IPS-15b (cell line): ENCODE data around the gene MRPL24.
"Not testable (repeated sequence)": the region's sequence is repeated elsewhere in the genome, so short reads cannot be mapped to it uniquely, and the experiment has no call there.

ENCODE experiments used
- H3K27me3 ChIP-seq: one replicate; pipeline ENCODE4 v1.6.1; 2013; ENCODE audit warnings: low read length; ENCODE audit not compliant: control insufficient read depth, insufficient read depth
- H3K36me3 ChIP-seq: one replicate; pipeline ENCODE4 v1.6.1; 2013; ENCODE audit warnings: low read length; ENCODE audit not compliant: control insufficient read depth, insufficient read depth
- H3K4me1 ChIP-seq: one replicate; pipeline ENCODE4 v1.6.1; 2013; ENCODE audit warnings: mild to moderate bottlenecking, low read length; ENCODE audit not compliant: control insufficient read depth, insufficient read depth
- H3K4me3 ChIP-seq: one replicate; pipeline ENCODE4 v1.5.1; 2013; ENCODE audit warnings: low read depth, low read length
- H3K9ac ChIP-seq: one replicate; pipeline ENCODE4 v1.6.1; 2013; ENCODE audit warnings: low read depth, mild to moderate bottlenecking, low read length
- H3K9me3 ChIP-seq: one replicate; pipeline ENCODE4 v1.6.1; 2013; ENCODE audit warnings: mild to moderate bottlenecking, low read length; ENCODE audit not compliant: control insufficient read depth, insufficient read depth

Gene MRPL24

GRCh38 chr1:156772222-156772621 is 31.3 kb upstream of the MRPL24 start:
- Histone ChIP-seq H3K36me3 (no peaks in the 10 kb centered on the region), H3K9ac (no peak overlapping the region), H3K9me3 (no peaks in the 10 kb centered on the region), H3K4me3 (no peak overlapping the region), H3K27me3 (no peaks in the 10 kb centered on the region), H3K4me1 (peaks cover 7% of the 10 kb centered on the region)

GRCh38 chr1:156768610-156769295 is 27.9 kb upstream of the MRPL24 start:
- Histone ChIP-seq H3K9me3 (no peaks in the 10 kb centered on the region), H3K9ac (peak overlapping the region; percentile 95), H3K27me3 (no peaks in the 10 kb centered on the region), H3K4me1 (peaks cover 7% of the 10 kb centered on the region), H3K36me3 (no peaks in the 10 kb centered on the region), H3K4me3 (peak overlapping the region; percentile 97)

DNA sequence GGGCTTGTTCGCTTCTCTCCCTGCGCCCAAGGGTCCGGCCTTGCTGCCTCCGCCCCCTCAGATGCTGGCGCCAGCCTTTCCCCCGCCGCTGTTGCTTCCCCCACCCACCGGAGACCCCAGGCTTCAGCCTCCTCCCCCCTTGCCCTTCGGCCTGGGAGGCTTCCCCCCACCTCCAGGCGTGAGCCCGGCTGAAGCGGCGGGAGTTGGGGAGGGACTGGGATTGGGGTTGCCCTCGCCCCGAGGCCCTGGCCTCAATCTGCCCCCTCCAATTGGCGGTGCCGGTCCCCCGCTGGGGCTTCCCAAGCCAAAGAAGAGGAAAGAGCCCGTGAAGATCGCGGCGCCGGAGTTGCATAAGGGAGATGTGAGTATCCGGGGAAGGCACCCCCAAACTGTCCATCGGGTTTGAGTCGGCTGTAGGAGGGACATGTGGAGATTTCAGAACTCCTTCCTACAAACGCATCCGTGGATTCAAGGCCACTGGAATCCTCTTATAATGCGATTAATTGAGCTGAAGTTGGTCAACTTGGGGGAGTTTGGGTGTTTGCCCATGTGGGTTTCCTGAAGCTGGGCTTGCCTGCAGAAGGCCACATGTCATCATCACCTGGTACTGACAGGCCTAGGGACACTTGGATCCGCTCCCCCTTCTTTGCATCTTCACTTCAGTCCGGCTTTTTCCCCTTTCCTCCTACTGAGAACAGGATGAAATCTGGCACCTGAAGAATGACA is 27.2 kb upstream of the MRPL24 start:
- H3K4me1 ChIP-seq = peaks cover 7% of the 10 kb centered on the region
- H3K27me3 ChIP-seq = no peaks in the 10 kb centered on the region
- no peaks in the 10 kb centered on the region for H3K9me3 ChIP-seq
- peak overlapping the region; percentile 95 for H3K9ac ChIP-seq
- H3K4me3 ChIP-seq = peak overlapping the region; percentile 97
- no peaks in the 10 kb centered on the region for H3K36me3 ChIP-seq

GRCh38 chr1:156767101-156767878 is 26.4 kb upstream of the MRPL24 start, which contains the start of gene PRCC:
Gene PRCC (plus strand): TSS chr1:156767535. CDS start chr1:156767772, 237 bp downstream.
- Histone ChIP-seq H3K4me1 (peaks cover 7% of the 10 kb centered on the region), H3K27me3 (no peaks in the 10 kb centered on the region), H3K9ac (peak within 1 kb of the TSS; percentile 95), H3K36me3 (no peaks in the 10 kb centered on the region), H3K4me3 (peak within 1 kb of the TSS; percentile 97), H3K9me3 (no peaks in the 10 kb centered on the region)

DNA sequence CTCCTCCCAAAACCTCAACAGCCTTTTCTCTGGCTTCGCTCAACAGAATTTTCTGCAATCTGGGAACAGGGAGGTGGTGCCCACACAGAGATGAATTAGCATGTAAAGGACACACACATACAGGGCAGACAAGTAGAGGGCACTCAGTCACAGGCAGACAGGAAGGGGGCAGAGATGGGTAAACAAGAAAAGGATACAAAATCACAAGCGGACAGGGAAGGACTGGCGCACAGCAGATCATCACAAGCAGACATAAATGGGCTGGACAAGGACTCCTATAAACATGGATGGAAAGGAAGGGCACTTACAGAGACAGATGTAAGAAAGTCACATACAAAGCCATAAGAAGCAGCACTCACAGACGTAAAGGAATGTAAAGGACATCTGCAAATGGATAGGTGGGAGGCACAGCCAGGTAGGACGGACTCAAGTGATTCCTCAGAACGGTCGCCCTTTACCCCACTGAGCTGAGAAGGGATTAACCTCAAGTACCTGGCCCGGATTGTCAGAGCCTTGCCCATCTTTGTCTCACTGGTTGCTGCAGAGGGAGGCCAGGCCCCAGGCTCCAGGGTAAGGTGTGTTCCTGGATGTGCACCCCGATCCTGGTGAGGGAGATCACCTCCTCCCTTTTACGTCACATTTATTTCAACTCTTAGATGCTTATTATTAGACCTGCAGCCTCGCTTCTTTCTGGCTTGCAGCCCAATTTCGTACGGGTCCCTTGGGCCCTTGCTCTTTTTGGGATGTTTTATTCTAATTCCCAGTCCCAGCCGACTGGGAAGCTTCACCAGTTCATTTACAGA is 25.6 kb upstream of the MRPL24 start:
- H3K4me1 ChIP-seq = peaks cover 7% of the 10 kb centered on the region
- H3K36me3 ChIP-seq = no peaks in the 10 kb centered on the region
- H3K27me3 ChIP-seq = no peaks in the 10 kb centered on the region
- no peaks in the 10 kb centered on the region for H3K9me3 ChIP-seq
- peak overlapping the region; percentile 97 for H3K4me3 ChIP-seq
- H3K9ac ChIP-seq = peak overlapping the region; percentile 95

DNA sequence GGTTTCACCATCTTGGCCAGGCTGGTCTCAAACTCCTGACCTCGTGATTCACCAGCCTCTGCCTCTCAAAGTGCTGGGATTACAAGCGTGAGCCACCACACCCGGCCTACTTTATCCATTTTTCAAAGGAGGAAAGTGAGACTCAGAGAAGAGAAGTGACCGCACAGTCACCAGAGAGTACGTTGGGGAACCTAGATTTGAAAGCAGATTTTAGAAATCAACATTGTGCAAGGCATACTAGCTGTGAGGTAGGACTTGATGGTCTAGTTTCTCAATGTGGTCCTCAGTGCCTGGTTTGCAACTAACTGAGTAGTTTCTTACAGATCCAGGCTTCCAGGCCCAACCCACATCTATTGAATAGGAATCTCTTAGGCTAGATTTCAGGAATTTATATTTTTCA is 24.8 kb upstream of the MRPL24 start:
- Histone ChIP-seq H3K9ac (no peak overlapping the region), H3K27me3 (no peaks in the 10 kb centered on the region), H3K36me3 (no peaks in the 10 kb centered on the region), H3K4me3 (no peak overlapping the region), H3K9me3 (no peaks in the 10 kb centered on the region), H3K4me1 (peaks cover 7% of the 10 kb centered on the region)

DNA sequence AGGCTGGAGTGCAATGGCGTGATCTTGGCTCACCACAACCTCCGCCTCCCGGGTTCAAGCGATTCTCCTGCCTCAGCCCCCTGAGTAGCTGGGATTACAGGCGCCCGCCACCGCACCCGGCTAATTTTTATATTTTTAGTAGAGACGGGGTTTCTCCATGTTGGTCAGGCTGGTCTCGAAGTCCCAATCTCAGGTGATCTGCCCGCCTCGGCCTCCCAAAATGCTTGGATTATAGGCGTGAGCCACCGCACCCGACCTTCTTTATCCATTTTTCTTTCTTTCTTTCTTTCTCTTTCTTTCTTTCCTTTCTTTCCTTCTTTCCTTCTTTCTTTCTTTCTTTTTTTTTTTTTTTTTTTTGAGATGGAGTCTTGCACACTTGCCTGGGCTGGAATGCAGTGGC is 24.2 kb upstream of the MRPL24 start:
- H3K9me3 ChIP-seq, H3K4me3 ChIP-seq, H3K4me1 ChIP-seq, H3K9ac ChIP-seq, H3K36me3 ChIP-seq, H3K27me3 ChIP-seq: not testable (repeated sequence)

DNA sequence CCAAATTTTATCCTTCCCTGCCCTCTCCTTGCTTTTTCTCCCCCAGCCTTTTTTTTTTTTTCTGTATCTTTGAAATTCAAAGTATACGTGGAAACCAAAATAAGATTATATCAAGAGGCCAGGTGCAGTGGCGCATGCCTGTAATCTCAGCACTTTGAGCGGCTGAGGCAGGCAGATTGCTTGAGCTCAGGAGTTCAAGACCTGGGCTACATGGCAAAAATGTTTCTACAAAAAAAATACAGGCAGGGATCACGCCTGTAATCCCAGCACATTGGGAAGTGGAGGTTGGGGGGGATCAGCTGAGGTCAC is 19.9 kb upstream of the MRPL24 start:
- Histone ChIP-seq H3K4me3 (no peak overlapping the region), H3K27me3 (no peaks in the 10 kb centered on the region), H3K9ac (no peak overlapping the region), H3K9me3 (no peaks in the 10 kb centered on the region), H3K36me3 (no peaks in the 10 kb centered on the region), H3K4me1 (no peaks in the 10 kb centered on the region)

- H3K36me3 ChIP-seq = no peaks in the 10 kb centered on the region
- no peaks in the 10 kb centered on the region for H3K9me3 ChIP-seq
- H3K9ac ChIP-seq = no peak overlapping the region
- H3K4me1 ChIP-seq = no peaks in the 10 kb centered on the region
- H3K27me3 ChIP-seq = no peaks in the 10 kb centered on the region
- H3K4me3 ChIP-seq = no peak overlapping the region
Observed at GRCh38 chr1:156760092-156760795, 19.4 kb upstream of the MRPL24 start.

DNA sequence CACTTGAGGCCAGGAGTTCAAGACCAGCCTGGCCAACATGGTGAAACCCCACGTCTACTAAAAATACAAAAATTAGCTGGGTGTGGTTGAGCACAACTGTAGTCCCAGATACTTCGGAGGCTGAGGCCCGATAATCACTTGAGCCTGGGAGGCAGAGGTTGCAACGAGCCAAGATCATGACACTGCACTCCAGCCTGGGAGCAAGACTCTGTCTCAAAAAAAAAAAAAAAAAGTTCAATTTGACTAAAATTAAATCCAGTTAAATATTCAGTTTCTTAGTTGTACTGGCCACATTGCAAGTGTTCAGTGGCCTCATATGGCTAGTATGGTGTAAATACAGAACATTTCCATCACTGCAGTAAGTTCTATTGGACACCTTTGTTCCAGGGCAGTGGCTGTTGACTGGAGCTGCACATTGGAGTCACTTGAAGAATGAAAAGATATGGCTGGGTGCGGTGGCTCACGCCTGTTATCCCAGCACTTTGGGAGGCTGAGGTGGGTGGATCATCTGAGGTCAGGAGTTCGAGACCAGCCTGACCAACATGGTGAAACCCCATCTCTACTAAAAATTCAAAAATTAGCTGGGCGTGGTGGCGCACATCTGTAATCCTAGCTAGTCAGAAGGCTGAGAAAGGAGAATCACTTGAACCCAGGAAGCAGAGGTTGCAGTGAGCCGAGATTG is 16.8 kb upstream of the MRPL24 start:
- not testable (repeated sequence) for H3K4me3 ChIP-seq, H3K9me3 ChIP-seq, H3K4me1 ChIP-seq, H3K9ac ChIP-seq, H3K36me3 ChIP-seq, H3K27me3 ChIP-seq
